Ramos (cell line): ENCODE measurements around the gene TMED7.

ENCODE experiments used
- in situ Hi-C: fragments of 300-500 bp; cut with MboI; formaldehyde crosslinking; loops from one replicate; pipeline ENCODE4 v1.14.3; 2022; ENCODE audit warnings: low sequenced_read_pairs; ENCODE audit not compliant: unreplicated experiment

The TMED7 gene

DNA sequence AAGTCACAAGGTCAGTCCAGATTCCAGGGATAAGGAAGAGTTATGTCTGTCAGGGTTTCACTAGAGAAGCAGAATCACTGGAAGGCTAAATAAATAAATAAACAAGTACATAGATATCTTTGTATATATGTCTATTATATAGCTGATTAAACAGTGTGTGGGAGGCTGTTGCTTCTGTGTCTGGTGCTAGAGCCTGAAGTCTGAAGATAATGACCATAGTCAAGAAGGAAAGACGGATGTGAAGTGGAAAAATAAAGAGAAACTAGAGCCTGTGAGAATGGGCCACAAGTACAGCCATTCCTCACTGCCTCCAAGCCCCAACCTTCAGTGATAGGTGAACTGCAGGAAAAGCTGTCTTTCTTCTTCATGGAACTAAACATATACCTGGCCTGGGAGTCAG, 4.1 kb upstream of the TMED7 start:
- in situ Hi-C loops = loop anchor here (5.0 kb wide), 1 partner anchor 442 kb away; no protein-coding TSS in a partner anchor

- in situ Hi-C loops = loop anchor here (5.0 kb wide), 1 partner anchor 445 kb away; no protein-coding TSS in a partner anchor
Measured at GRCh38 chr5:115627295-115627865, 1.5 kb upstream of the TMED7 start.

DNA sequence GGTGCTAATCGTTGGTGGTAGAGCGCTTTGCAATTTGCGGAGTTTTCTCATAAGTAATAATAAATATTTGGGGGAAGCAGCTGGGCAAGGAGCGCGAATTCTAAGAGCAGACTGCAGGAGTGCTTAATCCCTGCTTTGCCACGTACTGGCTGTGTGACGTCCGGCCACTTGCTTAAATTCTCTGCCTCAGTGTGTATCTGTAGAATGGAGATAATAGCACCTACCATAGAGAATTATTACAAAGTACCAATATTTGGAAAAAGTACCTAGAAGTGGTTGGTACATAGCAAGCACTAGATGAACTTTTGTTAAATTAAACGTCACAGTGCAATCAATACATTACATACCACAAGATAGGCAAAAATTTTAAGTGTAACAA, 598 bp upstream of the TMED7 start:
- in situ Hi-C loops = loop anchor here (5.0 kb wide), 1 partner anchor 446 kb away; no protein-coding TSS in a partner anchor

DNA sequence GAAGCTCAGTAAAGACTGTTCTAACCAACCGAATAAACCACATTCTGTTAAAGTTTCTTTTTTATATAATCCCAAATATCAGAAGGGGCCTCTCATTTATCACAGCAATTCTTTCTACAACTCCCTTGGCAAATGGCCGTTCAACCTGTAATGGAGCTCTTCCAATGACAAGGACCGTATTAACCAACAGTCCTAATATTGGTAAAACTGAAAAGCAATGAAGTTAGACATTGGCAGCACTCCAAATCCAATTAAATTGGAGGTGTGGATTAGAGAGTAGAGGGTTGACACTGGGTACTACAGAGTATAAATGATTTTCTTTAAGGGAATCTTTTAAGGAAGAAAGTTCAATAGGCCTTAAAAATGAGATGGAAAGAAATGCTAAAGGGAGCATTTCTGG, 842 bp downstream of the TMED7 start:
- in situ Hi-C loops = loop anchor here (5.0 kb wide), 1 partner anchor 447 kb away; no protein-coding TSS in a partner anchor

- in situ Hi-C loops = no loop called here
Measured at GRCh38 chr5:115623658-115624057, 2.2 kb downstream of the TMED7 start.

DNA sequence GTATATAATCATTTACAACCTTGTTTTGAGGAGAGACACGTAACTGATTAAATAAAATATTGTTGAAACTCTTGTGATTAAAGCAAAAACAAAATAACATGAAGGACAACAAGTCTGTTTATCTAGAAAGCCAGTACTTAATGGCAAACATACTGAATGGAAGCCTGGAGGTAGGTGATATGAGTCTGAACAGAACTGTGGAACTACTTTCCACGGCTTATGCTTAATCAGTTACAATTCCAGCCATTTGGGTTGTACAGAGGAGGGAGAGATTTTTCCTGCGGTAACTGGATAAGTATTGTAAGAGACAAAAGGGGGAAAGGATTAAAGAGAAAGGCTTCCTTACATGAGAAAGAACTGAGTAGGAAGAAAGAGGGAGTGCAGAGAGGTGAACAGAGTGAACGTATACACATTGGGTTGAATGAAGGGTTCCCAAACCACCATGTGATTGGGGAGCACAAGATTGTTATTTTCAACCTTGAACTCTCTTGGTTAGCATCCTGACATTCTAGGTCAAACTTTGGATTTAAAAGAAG, 4.4 kb downstream of the TMED7 start:
- in situ Hi-C loops = no loop called here

DNA sequence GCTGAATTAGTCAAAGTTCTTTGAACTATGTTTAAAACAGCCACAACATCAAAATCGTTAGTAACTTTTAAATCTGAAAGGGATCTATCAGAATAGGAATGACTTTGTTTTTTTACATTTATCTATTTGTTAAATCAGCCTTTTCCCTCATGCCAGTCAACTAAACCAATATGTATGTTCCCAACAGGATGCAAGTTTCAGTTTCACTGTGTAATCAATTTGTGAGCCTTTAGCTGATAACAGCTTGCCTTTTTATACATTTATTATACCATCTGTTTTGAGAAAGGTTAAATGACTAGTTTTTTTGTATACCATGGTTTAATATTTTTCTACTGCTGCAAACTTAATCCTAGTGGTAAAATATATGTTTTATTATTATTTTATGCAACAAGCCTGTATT, 8.9 kb downstream of the TMED7 start:
- in situ Hi-C loops = no loop called here

DNA sequence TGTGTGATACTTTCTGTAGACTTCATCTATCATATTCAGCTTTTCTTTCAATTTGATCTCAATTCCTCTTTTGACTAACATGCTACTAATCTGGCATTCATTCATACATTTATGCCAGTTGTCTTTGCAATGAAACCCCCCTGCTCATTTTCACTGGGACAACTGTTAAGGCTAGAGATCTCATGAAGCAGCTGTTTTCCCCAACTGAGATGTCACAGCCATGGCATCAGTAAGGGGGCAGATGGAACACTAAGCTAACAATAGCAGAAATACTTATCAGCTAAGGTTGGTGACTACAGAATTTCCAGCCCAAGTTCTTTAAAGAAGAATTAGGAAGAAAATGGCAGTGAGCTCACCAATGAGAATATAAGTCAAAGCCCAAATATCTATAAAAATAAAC, 9.4 kb downstream of the TMED7 start:
- in situ Hi-C loops = no loop called here

- in situ Hi-C loops = no loop called here
Measured at GRCh38 chr5:115611873-115612272, 14.0 kb downstream of the TMED7 start.

- in situ Hi-C loops = no loop called here
Measured at GRCh38 chr5:115607935-115608334, 17.9 kb downstream of the TMED7 start.

- in situ Hi-C loops = no loop called here
Measured at GRCh38 chr5:115605436-115605835, 20.4 kb downstream of the TMED7 start.

- in situ Hi-C loops = no loop called here
Measured at GRCh38 chr5:115602591-115603125, 23.2 kb downstream of the TMED7 start.

DNA sequence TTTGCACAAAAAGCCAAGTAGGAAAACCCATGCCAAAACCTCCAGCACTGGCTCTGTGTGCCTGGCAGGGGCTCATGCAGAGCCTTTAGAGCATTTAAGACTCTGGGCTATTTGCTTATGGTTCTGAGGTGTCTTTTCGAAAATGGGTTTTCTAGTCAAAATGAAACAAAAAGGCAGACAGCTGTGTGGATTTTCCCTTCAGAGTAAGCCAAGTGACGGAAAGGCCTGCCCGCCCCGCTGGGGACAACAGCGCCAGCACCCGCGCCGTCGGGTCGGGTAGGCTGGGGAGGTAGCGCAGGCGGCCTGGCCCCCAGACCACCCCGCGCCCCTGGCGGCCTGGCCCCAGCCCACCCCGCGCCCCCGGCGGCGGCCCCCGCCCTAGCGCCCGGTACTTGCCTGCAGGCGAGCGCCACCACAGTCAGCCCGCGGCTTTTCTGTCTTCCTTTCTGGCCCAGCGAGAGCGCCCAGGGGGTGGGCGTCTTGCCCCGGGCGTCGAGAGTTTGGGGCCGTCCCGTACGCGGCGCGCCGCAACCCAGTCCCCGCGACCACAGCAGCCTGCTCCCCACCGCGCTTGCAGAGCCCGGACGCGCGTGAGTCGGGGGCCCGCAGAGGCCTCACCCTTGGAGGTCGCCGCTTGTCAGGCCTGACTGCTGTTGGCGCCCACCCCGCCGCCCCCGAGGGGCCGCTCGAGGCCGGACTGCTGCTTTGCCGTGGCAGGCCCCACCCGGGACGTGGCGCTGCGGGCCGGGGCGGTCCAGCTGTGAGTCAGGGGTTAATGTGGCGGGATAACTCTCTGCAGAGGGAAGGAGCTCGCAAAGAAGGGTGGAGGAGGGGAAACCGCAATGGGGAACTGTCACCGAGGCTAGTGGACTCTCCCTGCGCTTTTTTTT, 23.9 kb downstream of the TMED7 start, which contains the start of gene TICAM2:
Gene TICAM2, minus strand, starts transcription at position 779 of the 890 bp plus-strand sequence. CDS start 21,223 bp downstream, outside the sequence.
- in situ Hi-C loops = no loop called here

DNA sequence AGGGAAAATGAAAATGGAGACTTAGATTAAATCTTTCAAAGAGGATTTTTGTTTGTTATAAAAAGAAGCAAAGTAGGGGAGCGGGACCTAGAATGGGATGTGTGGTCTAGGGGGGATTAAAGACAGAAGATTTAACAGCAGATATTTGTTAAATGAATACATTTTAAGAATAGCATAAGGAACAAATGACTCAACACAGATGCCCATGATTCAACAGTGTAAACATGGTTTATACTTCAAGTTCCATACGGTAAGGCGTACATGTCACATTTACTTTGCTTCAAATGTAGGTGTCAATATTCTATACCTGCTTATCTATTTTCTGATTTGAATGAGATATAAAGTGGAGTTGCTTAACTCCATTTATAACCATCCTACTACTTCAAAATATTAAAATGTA, 25.1 kb downstream of the TMED7 start:
- in situ Hi-C loops = no loop called here

- in situ Hi-C loops = no loop called here
Measured at GRCh38 chr5:115599924-115600323, 25.9 kb downstream of the TMED7 start.

GRCh38 chr5:115599502-115599901, 26.3 kb downstream of the TMED7 start:
- in situ Hi-C loops = no loop called here

DNA sequence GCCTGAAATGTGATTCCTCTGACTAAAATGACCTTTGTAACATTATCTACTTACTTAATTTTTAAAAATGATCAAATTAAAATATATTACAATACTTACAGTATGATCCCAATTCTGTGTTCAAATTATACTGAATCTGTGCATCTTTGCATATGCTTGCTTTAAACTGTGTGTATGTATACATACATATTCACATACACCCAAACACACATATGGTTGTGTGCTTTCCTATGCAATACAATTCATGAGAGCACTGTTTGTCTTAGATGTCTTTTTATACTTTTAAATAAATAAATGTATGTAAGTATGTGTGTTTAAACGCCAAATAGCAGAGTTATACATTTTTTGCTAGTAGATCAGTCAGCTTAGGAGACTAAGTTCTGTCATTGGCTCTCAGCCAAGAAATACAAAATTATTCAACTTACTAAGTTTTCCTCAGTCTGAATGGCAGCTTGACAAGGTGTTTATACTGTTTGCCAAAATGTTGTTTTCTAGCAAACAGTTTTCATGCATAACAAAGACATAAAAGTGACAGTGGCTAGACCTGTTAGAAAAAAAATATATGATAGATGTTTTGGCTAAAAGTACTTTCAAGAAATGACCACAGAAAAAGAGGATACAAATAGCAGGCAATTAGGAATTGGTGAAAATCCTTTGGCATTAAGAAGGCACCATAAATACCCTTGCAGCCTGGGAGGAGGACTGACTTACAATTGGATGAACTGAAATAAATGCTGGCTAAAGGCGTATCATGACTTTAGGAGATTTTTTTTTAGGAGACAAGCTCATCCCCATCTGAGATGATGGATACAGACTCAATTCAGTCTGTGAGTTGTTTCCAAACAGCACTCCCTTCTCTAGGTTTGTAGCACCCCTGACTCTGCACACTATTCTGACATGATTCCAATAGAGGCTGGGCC, 31.4 kb downstream of the TMED7 start:
- in situ Hi-C loops = no loop called here

DNA sequence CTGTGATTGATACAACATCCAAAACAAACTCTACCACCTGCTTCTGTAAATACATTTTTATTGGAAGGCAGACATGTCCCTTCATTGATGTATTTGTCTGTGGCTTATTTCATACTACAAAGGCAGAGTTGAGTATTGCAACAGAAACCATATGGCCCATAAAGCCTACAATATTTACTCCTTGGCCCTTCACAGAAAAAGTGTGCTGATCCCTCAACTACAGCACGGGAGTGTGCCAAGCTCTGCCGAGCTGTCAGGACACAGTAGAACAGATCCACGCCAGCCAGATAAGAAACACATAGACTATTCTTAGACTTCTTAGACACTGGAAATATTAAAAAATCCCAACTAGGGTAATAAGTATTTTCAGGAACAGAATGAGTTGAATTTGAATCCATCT, 36.8 kb downstream of the TMED7 start:
- in situ Hi-C loops = loop anchor here (10.0 kb wide), 1 partner anchor 284 kb away; no protein-coding TSS in a partner anchor

DNA sequence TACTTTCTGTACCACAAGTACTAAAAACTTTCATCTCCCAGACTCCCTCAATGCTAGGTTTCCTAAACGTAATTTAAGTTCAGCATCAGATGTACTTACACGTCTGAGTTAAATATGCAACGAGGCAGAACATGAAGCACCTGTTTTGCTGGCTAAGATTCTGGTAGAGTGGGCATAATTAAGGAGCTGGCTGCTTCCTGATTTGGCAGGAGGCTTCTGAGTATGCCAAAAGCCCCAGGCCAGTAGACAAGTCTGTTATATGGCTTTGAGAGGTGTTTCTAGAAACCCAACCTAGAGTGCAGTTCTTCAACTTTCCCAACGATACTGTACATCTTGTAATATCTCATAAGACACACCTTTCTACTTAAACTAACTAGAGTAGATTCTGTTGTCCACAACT, 37.2 kb downstream of the TMED7 start:
- in situ Hi-C loops = loop anchor here (10.0 kb wide), 1 partner anchor 284 kb away; no protein-coding TSS in a partner anchor
